Measurements from ENCODE around the gene HUNK. TPM values are rescaled to one million over a fixed set of nuclear protein-coding genes. Genes with fewer than 3 reads are reported as not detected.

The HUNK gene
- total RNA-seq, 1 experiment from 2014 or later = 2.1 TPM

DNA sequence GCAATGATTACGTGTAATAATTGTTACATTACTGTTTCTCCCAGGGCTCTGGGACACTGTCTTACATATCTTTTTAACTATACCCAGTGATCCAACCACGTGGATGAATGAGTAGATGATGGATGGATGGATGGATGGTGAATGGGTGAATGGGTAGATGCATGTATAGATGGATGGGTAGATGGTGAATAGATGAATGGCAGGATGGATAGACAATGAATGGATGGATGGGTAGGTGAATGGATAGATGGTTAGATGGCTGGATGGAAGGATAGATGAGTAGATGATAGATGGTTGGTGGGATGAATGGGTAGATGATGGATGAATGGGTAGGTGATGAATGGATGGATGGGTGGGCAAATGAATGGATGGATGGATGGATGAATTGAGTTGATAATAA, 135.9 kb downstream of the HUNK start:
- Histone ChIP-seq H3K27me3 (replicated peaks; ENCODE audit: insufficient read depth, low read depth, low read length, poor library complexity) (peaks cover 7% of the 10 kb centered on the region), H3K4me3 (ENCODE audit: low read depth, low read length, poor library complexity, severe bottlenecking) (no peak overlapping the region), H3K27ac (ENCODE audit: low read depth, low read length, poor library complexity, severe bottlenecking) (no peak overlapping the region), H3K36me3 (ENCODE audit: insufficient read depth, low read length, poor library complexity, severe bottlenecking) (no peaks in the 10 kb centered on the region), H3K9me3 (ENCODE audit: low read depth, low read length, poor library complexity, severe bottlenecking) (peaks cover 5% of the 10 kb centered on the region), H3K4me1 (ENCODE audit: insufficient read depth, low read length, poor library complexity, severe bottlenecking) (no peaks in the 10 kb centered on the region)
- ChIA-PET POLR2A (ENCODE audit: low non-redundant PET) (no interaction called here), CTCF (no interaction called here)
- BruUV-seq (replicated peaks) = no TSS peak
- intact Hi-C loops (cut with micrococcal nuclease; ENCODE audit: unreplicated experiment) = no loop called here
- DNase-seq (ENCODE audit: low spot score) = no peak
- TF ChIP-seq EZH2 (IDR thresholded peaks at IDR 0.05; ENCODE audit: borderline replicate concordance, low read depth, low read length, poor library complexity, severe bottlenecking) = no peak
- TF ChIP-seq, protein P1, sequence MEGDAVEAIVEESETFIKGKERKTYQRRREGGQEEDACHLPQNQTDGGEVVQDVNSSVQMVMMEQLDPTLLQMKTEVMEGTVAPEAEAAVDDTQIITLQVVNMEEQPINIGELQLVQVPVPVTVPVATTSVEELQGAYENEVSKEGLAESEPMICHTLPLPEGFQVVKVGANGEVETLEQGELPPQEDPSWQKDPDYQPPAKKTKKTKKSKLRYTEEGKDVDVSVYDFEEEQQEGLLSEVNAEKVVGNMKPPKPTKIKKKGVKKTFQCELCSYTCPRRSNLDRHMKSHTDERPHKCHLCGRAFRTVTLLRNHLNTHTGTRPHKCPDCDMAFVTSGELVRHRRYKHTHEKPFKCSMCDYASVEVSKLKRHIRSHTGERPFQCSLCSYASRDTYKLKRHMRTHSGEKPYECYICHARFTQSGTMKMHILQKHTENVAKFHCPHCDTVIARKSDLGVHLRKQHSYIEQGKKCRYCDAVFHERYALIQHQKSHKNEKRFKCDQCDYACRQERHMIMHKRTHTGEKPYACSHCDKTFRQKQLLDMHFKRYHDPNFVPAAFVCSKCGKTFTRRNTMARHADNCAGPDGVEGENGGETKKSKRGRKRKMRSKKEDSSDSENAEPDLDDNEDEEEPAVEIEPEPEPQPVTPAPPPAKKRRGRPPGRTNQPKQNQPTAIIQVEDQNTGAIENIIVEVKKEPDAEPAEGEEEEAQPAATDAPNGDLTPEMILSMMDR (conservative IDR thresholded peaks at IDR 0.05; ENCODE audit: low read depth, low read length) = no peak

DNA sequence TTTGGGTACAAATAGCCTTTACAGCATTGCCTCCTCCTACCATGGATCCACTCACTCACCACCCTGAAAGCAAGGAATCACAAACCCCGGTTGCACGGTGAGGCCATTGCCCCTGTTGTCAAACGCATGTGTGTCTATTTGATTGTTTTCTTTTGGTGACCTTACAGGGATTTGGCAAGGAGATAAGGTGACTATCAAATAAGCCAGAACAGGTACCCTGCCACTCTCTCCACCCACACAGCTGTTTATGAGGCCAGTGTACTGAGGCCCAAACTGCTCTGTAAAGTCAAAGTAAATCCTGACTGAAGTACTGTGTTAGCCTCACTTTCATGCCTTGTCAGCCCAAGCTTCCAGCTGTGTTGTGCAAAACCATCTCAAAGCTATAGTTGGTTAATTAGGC, 136.4 kb downstream of the HUNK start:
- H3K4me3 ChIP-seq (ENCODE audit: low read depth, low read length, poor library complexity, severe bottlenecking) = no peak overlapping the region
- no TSS peak for BruUV-seq (replicated peaks)
- DNase-seq (ENCODE audit: low spot score) = no peak
- H3K9me3 ChIP-seq (ENCODE audit: low read depth, low read length, poor library complexity, severe bottlenecking) = peaks cover 2% of the 10 kb centered on the region
- no peak for TF ChIP-seq EZH2 (IDR thresholded peaks at IDR 0.05; ENCODE audit: borderline replicate concordance, low read depth, low read length, poor library complexity, severe bottlenecking)
- TF ChIP-seq, protein P1 (conservative IDR thresholded peaks at IDR 0.05; ENCODE audit: low read depth, low read length) = no peak
- no peak overlapping the region for H3K27ac ChIP-seq (ENCODE audit: low read depth, low read length, poor library complexity, severe bottlenecking)
- H3K4me1 ChIP-seq (ENCODE audit: insufficient read depth, low read length, poor library complexity, severe bottlenecking) = no peaks in the 10 kb centered on the region
- peaks cover 10% of the 10 kb centered on the region for H3K27me3 ChIP-seq (replicated peaks; ENCODE audit: insufficient read depth, low read depth, low read length, poor library complexity)
- ChIA-PET POLR2A (ENCODE audit: low non-redundant PET) (no interaction called here), CTCF (no interaction called here)
- intact Hi-C loops (cut with micrococcal nuclease; ENCODE audit: unreplicated experiment) = no loop called here
- no peaks in the 10 kb centered on the region for H3K36me3 ChIP-seq (ENCODE audit: insufficient read depth, low read length, poor library complexity, severe bottlenecking)

DNA sequence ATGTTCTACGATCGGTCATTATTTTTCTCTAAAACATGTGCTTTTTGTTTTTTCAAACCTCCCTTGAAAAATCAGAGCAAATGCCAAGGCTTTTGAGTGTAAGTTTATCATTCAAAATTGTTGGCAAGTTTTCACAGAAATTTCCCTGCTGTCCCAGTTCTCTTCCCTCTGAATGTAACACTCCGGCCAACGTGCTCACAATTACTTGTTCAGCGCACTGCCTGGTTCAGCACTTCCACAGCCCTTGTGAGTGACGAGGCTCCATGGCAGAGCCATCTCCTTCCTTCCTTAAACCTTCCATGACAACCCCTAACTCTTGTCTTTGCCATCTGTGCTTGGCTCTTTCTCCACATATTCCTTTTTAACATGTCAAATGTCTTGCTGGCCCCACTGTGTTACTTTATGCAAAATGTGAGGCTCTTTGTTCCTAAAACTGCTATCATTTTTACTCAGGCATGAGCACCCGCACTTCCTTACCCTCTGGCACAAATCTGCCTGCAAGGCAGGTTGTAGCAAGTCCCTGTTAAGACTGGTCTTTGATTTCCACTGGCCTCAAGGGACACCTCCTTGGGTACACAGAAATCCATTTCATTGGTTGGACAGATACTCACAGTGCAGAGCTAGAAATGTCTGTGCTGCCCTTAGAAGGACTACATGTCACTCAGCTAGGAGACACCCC, 142.8 kb downstream of the HUNK start:
- Histone ChIP-seq H3K27me3 (replicated peaks; ENCODE audit: insufficient read depth, low read depth, low read length, poor library complexity) (peaks cover 16% of the 10 kb centered on the region), H3K4me1 (ENCODE audit: insufficient read depth, low read length, poor library complexity, severe bottlenecking) (no peaks in the 10 kb centered on the region), H3K27ac (ENCODE audit: low read depth, low read length, poor library complexity, severe bottlenecking) (no peak overlapping the region), H3K9me3 (ENCODE audit: low read depth, low read length, poor library complexity, severe bottlenecking) (no peaks in the 10 kb centered on the region), H3K36me3 (ENCODE audit: insufficient read depth, low read length, poor library complexity, severe bottlenecking) (no peaks in the 10 kb centered on the region), H3K4me3 (ENCODE audit: low read depth, low read length, poor library complexity, severe bottlenecking) (no peak overlapping the region)
- intact Hi-C loops (cut with micrococcal nuclease; ENCODE audit: unreplicated experiment) = no loop called here
- POLR2A ChIA-PET (ENCODE audit: low non-redundant PET) = no interaction called here
- no peak for DNase-seq (ENCODE audit: low spot score)
- no peak for TF ChIP-seq EZH2 (IDR thresholded peaks at IDR 0.05; ENCODE audit: borderline replicate concordance, low read depth, low read length, poor library complexity, severe bottlenecking)
- TF ChIP-seq, protein P1 (conservative IDR thresholded peaks at IDR 0.05; ENCODE audit: low read depth, low read length) = no peak
- BruUV-seq (replicated peaks) = no TSS peak
- CTCF ChIA-PET = no interaction called here
